Sigmoid colon (tissue), 4 donors: Measurements from ENCODE around the gene TMEM198.

ENCODE experiments used
- EP300 ChIP-seq, 4 donors: sonication (generic); formaldehyde crosslinking; IDR thresholded peaks; one replicate each; pipeline ENCODE4 v1.6.1; 2017; ENCODE audit warnings: antibody characterized with exemption in 4 of 4
- POLR2A ChIP-seq, 2 donors: fragments of 450-650 bp; IDR thresholded peaks; one replicate each; pipeline ENCODE4 v1.6.1; 2016; ENCODE audit warnings: antibody characterized with exemption in 2 of 2, mild to moderate bottlenecking in 2 of 2, moderate library complexity in 2 of 2
- POLR2AphosphoS5 ChIP-seq, 4 donors: sonication (generic); formaldehyde crosslinking; IDR thresholded peaks; one replicate each; pipeline ENCODE4 v1.6.1; 2017; ENCODE audit warnings: antibody characterized with exemption in 4 of 4
- TF ChIP-seq, protein P1 (sequence below), 4 experiments: fragments of 450-650 bp in 3 of 4; fragments of 200-600 bp in 1 of 4; IDR thresholded peaks; one replicate each; pipeline ENCODE4 v1.5.1; 2016 to 2019; ENCODE audit warnings: antibody characterized with exemption in 4 of 4, mild to moderate bottlenecking in 3 of 4, moderate library complexity in 2 of 4

- TF ChIP-seq, protein P1, sequence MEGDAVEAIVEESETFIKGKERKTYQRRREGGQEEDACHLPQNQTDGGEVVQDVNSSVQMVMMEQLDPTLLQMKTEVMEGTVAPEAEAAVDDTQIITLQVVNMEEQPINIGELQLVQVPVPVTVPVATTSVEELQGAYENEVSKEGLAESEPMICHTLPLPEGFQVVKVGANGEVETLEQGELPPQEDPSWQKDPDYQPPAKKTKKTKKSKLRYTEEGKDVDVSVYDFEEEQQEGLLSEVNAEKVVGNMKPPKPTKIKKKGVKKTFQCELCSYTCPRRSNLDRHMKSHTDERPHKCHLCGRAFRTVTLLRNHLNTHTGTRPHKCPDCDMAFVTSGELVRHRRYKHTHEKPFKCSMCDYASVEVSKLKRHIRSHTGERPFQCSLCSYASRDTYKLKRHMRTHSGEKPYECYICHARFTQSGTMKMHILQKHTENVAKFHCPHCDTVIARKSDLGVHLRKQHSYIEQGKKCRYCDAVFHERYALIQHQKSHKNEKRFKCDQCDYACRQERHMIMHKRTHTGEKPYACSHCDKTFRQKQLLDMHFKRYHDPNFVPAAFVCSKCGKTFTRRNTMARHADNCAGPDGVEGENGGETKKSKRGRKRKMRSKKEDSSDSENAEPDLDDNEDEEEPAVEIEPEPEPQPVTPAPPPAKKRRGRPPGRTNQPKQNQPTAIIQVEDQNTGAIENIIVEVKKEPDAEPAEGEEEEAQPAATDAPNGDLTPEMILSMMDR (IDR thresholded peaks at IDR 0.05) = no peak
- TF ChIP-seq POLR2AphosphoS5 (IDR thresholded peaks at IDR 0.05) (no peak), POLR2A (IDR thresholded peaks at IDR 0.05) (no peak), EP300 (IDR thresholded peaks at IDR 0.05) (no peak)
Observed at GRCh38 chr2:219513787-219514186, 30.0 kb upstream of the TMEM198 start.
